Measurements from ENCODE around the gene CDKAL1.
A peak's percentile ranks its signal among the peaks of the same experiment; 100 is the strongest.

GRCh38 chr6:21079468-21080048, 545.3 kb downstream of the CDKAL1 start:
- TF ChIP-seq GATA3 (IDR thresholded peaks at IDR 0.05; ENCODE audit: low read depth, low read length) (peak; percentile 39; the same call in 1 of the 2 replicates), GATA2 (IDR thresholded peaks at IDR 0.05; ENCODE audit: low read depth, low read length) (peak; percentile 68)

Measured in SH-SY5Y (cell line).